Vagina (tissue), 2 donors: ENCODE data around the gene OR2V2. TPM values are rescaled to one million over a fixed set of nuclear protein-coding genes. Genes with fewer than 3 reads are reported as not detected.
A peak's percentile ranks its signal among the peaks of the same experiment; 100 is the strongest.

ENCODE experiments used
- DNase-seq, 2 donors: peaks; one replicate each; pipeline ENCODE4 v3.0.0-alpha.2; 2017; ENCODE audit errors: extremely low spot score in 2 of 2
- H3K27ac ChIP-seq: fragments of 200-600 bp; sonication (generic); one replicate; pipeline ENCODE4 v1.5.1; 2019
- H3K27me3 ChIP-seq: fragments of 200-600 bp; sonication (generic); one replicate; pipeline ENCODE4 v1.5.1; 2019
- H3K36me3 ChIP-seq, 2 donors: fragments of 200-600 bp; sonication (generic); one replicate each; pipeline ENCODE4 v1.5.1; 2017 to 2019
- H3K4me1 ChIP-seq: fragments of 200-600 bp; sonication (generic); one replicate; pipeline ENCODE4 v1.5.1; 2019
- H3K4me3 ChIP-seq, 2 donors: fragments of 200-600 bp; sonication (generic); 1 replicate in 1 of 2; 2 replicates in 1 of 2; pipeline ENCODE4 v1.5.1; 2016 to 2019
- H3K9me3 ChIP-seq: fragments of 200-600 bp; sonication (generic); one replicate; pipeline ENCODE4 v1.5.1; 2019
- CTCF ChIP-seq, 3 experiments: fragments of 450-650 bp in 2 of 3; fragments of 200-600 bp in 1 of 3; sonication (generic) in 1 of 3; IDR thresholded peaks; one replicate each; pipeline ENCODE4 v1.5.1; 2017 to 2019; ENCODE audit warnings: antibody characterized with exemption in 3 of 3, mild to moderate bottlenecking in 2 of 3, moderate library complexity in 2 of 3
- POLR2A ChIP-seq, 2 donors: fragments of 450-650 bp; IDR thresholded peaks; one replicate each; pipeline ENCODE4 v1.6.1; 2017; ENCODE audit warnings: antibody characterized with exemption in 2 of 2, mild to moderate bottlenecking in 2 of 2, moderate library complexity in 2 of 2
- POLR2AphosphoS5 ChIP-seq, 2 donors: sonication (generic); formaldehyde crosslinking; IDR thresholded peaks; one replicate each; pipeline ENCODE4 v1.9.0; 2017; ENCODE audit warnings: antibody characterized with exemption in 2 of 2, mild to moderate bottlenecking in 2 of 2, low read depth in 1 of 2; ENCODE audit not compliant: insufficient read depth in 1 of 2
- intact Hi-C: fragments of 100-400 bp; cut with DNase I; formaldehyde crosslinking; loops from one replicate; pipeline ENCODE4 v1.15.1; 2023
- total RNA-seq: library from RNA; depleted of rRNA; stranded (reverse); fragments of >200 nt; gene quantifications from one replicate; pipeline ENCODE4 v1.2.3, GENCODE V29; 2016

The OR2V2 gene
- total RNA-seq, 1 donor from 2014 or later: not detected

- peak overlapping the region; percentile 87 for H3K27ac ChIP-seq
- peak overlapping the region; percentile 64 to 83 for H3K4me3 ChIP-seq
- H3K27me3 ChIP-seq: no peaks in the 10 kb centered on the region
- no peaks in the 10 kb centered on the region for H3K36me3 ChIP-seq
- TF ChIP-seq POLR2A (IDR thresholded peaks at IDR 0.05) (no peak), POLR2AphosphoS5 (IDR thresholded peaks at IDR 0.05; ENCODE audit: insufficient read depth in 1 of 2, low read depth in 1 of 2) (no peak), CTCF (IDR thresholded peaks at IDR 0.05) (no peak)
- peaks cover 29% of the 10 kb centered on the region for H3K4me1 ChIP-seq
- H3K9me3 ChIP-seq: no peaks in the 10 kb centered on the region
- DNase-seq: no peak
- intact Hi-C loops: no loop called here
Observed at GRCh38 chr5:181207214-181207959, 60.0 kb downstream of the OR2V2 start.

- Histone ChIP-seq H3K27ac (peak overlapping the region; percentile 87), H3K4me3 (peak overlapping the region in 1 of 2 donors; percentile 83), H3K36me3 (no peaks in the 10 kb centered on the region), H3K4me1 (peaks cover 29% of the 10 kb centered on the region), H3K27me3 (no peaks in the 10 kb centered on the region), H3K9me3 (no peaks in the 10 kb centered on the region)
- intact Hi-C loops: no loop called here
- TF ChIP-seq POLR2AphosphoS5 (IDR thresholded peaks at IDR 0.05; ENCODE audit: insufficient read depth in 1 of 2, low read depth in 1 of 2): no peak
- TF ChIP-seq POLR2A (IDR thresholded peaks at IDR 0.05): no peak
- TF ChIP-seq CTCF (IDR thresholded peaks at IDR 0.05): no peak
- DNase-seq: no peak
Observed at GRCh38 chr5:181207960-181208253, 60.5 kb downstream of the OR2V2 start.

Other genes with a start within 250 kb of the OR2V2 start
- gene BTNL8, start 248.4 kb upstream of the OR2V2 start, total RNA-seq: not detected
- gene BTNL3, start 158.7 kb upstream of the OR2V2 start, total RNA-seq: not detected
- gene BTNL9, start 107.3 kb upstream of the OR2V2 start, total RNA-seq: 34.1 TPM
- gene OR2V1, start 16.4 kb upstream of the OR2V2 start, total RNA-seq: not detected
- gene TRIM7, start 57.6 kb downstream of the OR2V2 start, total RNA-seq: 21.6 TPM
- 7.9 TPM for gene TRIM41, start 75.7 kb downstream of the OR2V2 start, total RNA-seq
- gene RACK1, start 96.3 kb downstream of the OR2V2 start, total RNA-seq: 3,043 TPM
- 17.2 TPM for gene TRIM52, start 113.6 kb downstream of the OR2V2 start, total RNA-seq
- gene OR4F3, start 219.7 kb downstream of the OR2V2 start, total RNA-seq: not detected